Measurements from ENCODE around the gene C10orf95.

GRCh38 chr10:102413053-102413705 lies 38.2 kb downstream of the C10orf95 start:
- TF ChIP-seq, protein P1, sequence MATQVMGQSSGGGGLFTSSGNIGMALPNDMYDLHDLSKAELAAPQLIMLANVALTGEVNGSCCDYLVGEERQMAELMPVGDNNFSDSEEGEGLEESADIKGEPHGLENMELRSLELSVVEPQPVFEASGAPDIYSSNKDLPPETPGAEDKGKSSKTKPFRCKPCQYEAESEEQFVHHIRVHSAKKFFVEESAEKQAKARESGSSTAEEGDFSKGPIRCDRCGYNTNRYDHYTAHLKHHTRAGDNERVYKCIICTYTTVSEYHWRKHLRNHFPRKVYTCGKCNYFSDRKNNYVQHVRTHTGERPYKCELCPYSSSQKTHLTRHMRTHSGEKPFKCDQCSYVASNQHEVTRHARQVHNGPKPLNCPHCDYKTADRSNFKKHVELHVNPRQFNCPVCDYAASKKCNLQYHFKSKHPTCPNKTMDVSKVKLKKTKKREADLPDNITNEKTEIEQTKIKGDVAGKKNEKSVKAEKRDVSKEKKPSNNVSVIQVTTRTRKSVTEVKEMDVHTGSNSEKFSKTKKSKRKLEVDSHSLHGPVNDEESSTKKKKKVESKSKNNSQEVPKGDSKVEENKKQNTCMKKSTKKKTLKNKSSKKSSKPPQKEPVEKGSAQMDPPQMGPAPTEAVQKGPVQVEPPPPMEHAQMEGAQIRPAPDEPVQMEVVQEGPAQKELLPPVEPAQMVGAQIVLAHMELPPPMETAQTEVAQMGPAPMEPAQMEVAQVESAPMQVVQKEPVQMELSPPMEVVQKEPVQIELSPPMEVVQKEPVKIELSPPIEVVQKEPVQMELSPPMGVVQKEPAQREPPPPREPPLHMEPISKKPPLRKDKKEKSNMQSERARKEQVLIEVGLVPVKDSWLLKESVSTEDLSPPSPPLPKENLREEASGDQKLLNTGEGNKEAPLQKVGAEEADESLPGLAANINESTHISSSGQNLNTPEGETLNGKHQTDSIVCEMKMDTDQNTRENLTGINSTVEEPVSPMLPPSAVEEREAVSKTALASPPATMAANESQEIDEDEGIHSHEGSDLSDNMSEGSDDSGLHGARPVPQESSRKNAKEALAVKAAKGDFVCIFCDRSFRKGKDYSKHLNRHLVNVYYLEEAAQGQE (IDR thresholded peaks at IDR 0.05; ENCODE audit: unreplicated experiment): no peak
- TF ChIP-seq, protein P2, sequence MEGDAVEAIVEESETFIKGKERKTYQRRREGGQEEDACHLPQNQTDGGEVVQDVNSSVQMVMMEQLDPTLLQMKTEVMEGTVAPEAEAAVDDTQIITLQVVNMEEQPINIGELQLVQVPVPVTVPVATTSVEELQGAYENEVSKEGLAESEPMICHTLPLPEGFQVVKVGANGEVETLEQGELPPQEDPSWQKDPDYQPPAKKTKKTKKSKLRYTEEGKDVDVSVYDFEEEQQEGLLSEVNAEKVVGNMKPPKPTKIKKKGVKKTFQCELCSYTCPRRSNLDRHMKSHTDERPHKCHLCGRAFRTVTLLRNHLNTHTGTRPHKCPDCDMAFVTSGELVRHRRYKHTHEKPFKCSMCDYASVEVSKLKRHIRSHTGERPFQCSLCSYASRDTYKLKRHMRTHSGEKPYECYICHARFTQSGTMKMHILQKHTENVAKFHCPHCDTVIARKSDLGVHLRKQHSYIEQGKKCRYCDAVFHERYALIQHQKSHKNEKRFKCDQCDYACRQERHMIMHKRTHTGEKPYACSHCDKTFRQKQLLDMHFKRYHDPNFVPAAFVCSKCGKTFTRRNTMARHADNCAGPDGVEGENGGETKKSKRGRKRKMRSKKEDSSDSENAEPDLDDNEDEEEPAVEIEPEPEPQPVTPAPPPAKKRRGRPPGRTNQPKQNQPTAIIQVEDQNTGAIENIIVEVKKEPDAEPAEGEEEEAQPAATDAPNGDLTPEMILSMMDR (conservative IDR thresholded peaks at IDR 0.05; ENCODE audit: low read depth in 2 of 2): no peak
- TF ChIP-seq ZNF331 (CRISPR knock-in tag; IDR thresholded peaks at IDR 0.05; ENCODE audit: low read depth) (no peak), POLR2AphosphoS5 (IDR thresholded peaks at IDR 0.05; ENCODE audit: low read depth) (no peak), ETS1 (IDR thresholded peaks at IDR 0.05) (no peak), EZH2 (IDR thresholded peaks at IDR 0.05; ENCODE audit: low read depth, unreplicated experiment) (no peak)
